Urinary bladder (tissue), 4 donors: ENCODE data around the gene TAGLN2. TPM values are rescaled to one million over a fixed set of nuclear protein-coding genes. Genes with fewer than 3 reads are reported as not detected.

Source experiments
- DNase-seq: peaks from one replicate; pipeline ENCODE4 v3.0.0-alpha.2; 2015; ENCODE audit errors: extremely low spot score
- H3K27ac ChIP-seq: one replicate; pipeline ENCODE4 v1.5.1; 2013; ENCODE audit warnings: low read depth, mild to moderate bottlenecking, moderate library complexity
- H3K36me3 ChIP-seq: one replicate; pipeline ENCODE4 v1.6.1; 2013; ENCODE audit warnings: mild to moderate bottlenecking, moderate library complexity; ENCODE audit not compliant: insufficient read depth
- H3K4me1 ChIP-seq: one replicate; pipeline ENCODE4 v1.6.1; 2013; ENCODE audit warnings: mild to moderate bottlenecking, moderate library complexity; ENCODE audit not compliant: insufficient read depth
- H3K4me3 ChIP-seq: one replicate; pipeline ENCODE4 v1.5.1; 2013; ENCODE audit warnings: low read depth, low read length
- WGBS: extraction: QIAGEN DNeasy Blood & Tissue Kit; methylation state at CpG from one replicate; pipeline ENCODE4 v1.1.7; 2013; 5-methylcytosine and 5-hydroxymethylcytosine counted together
- polyA plus RNA-seq: library from polyadenylated mRNA; stranded (reverse); fragments of 200-250 nt; gene quantifications from one replicate; pipeline ENCODE4 v1.2.3, GENCODE V29; 2013
- total RNA-seq: library from RNA; depleted of rRNA; stranded (reverse); fragments of >200 nt; gene quantifications from one replicate; pipeline ENCODE4 v1.2.3, GENCODE V29; 2014
- donor health status: healthy with polysubstance abuse.
- donor health status: healthy.

Gene TAGLN2
- total and polyA plus RNA-seq, 2 donors: 106 to 318 TPM

DNA sequence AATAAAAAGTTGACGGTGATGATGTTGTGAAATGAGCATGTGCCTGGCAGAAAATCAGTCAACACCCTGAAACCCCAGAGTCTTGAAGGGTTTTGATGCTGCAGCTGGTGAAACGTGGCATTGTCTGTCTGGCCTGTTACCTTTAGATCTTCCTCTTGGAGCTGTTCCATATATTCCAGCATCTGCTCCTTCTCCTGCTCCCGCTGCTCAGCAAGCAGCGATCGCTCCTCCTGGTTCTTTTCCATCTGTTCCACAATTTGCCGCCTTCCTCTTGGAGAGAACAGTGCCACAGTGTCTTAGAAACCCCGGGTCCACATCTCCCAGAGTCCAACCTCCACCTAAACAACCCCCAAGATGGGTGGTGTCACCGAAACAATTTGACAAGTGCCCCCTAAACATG, 41.0 kb downstream of the TAGLN2 start:
- 80% methylated on average over 8 of the region's 8 CpGs for WGBS
- Histone ChIP-seq H3K4me1 (no peaks in the 10 kb centered on the region), H3K36me3 (no peaks in the 10 kb centered on the region), H3K4me3 (no peak overlapping the region), H3K27ac (no peak overlapping the region)
- DNase-seq: no peak

DNA sequence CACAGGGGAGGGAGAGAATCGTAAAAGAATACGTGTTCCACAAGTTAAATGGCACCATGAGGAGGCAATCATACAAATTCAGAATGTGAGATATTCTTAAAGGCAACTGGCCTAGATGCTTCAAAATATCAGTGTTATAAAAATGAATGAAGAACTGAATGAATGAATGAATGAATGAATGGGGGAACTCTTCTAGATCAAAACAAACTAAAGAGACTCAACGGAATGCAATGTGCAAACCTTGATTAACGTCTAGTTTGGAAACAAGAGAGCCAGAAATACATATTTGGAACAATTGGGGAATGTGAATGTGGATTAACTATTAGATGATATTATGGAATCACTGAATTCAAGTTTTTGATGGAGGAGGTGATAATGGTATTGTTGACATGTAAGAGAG, 42.2 kb downstream of the TAGLN2 start:
- Histone ChIP-seq H3K27ac (no peak overlapping the region), H3K4me3 (no peak overlapping the region), H3K36me3 (no peaks in the 10 kb centered on the region), H3K4me1 (no peaks in the 10 kb centered on the region)
- no peak for DNase-seq
- 78% methylated on average over 4 of the region's 4 CpGs for WGBS

- no peak overlapping the region for H3K4me3 ChIP-seq
- H3K27ac ChIP-seq: no peak overlapping the region
- no peaks in the 10 kb centered on the region for H3K36me3 ChIP-seq
- 90% methylated on average over 2 of the region's 2 CpGs for WGBS
- H3K4me1 ChIP-seq: no peaks in the 10 kb centered on the region
- no peak for DNase-seq
Measured at GRCh38 chr1:159882527-159882862, 42.8 kb downstream of the TAGLN2 start.

- WGBS: 62% methylated on average over 6 of the region's 6 CpGs
- DNase-seq: peak; percentile 55
- Histone ChIP-seq H3K27ac (peak overlapping the region; percentile 59), H3K4me3 (no peak overlapping the region), H3K36me3 (no peaks in the 10 kb centered on the region), H3K4me1 (no peaks in the 10 kb centered on the region)
Measured at GRCh38 chr1:159881622-159882526, 43.4 kb downstream of the TAGLN2 start.

DNA sequence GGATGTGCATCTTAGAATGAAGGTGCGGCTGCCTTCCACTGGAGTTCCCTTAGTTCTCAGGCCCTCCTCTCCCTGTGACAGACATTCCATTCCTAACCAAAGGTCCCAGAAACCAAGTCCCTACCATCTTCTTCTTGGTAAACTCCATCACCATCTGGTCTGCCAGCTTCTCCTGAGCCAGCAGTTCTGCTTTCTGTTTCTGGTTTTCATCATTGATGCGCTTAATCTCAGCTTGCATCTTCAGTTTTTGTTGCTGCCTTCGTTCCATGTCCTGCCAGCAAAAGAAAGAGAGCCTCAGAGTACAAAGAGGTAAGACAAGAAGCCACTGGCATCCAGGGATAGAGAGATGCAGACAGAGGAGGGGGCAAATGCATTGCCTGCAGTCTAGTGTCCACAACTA, 44.9 kb downstream of the TAGLN2 start:
- DNase-seq: no peak
- Histone ChIP-seq H3K36me3 (no peaks in the 10 kb centered on the region), H3K4me1 (no peaks in the 10 kb centered on the region), H3K27ac (no peak overlapping the region), H3K4me3 (no peak overlapping the region)
- 93% methylated on average over 3 of the region's 3 CpGs for whole genome bisulfite sequencing

- WGBS: 86% methylated on average over 4 of the region's 4 CpGs
- DNase-seq: no peak
- Histone ChIP-seq H3K4me1 (no peaks in the 10 kb centered on the region), H3K36me3 (no peaks in the 10 kb centered on the region), H3K27ac (no peak overlapping the region), H3K4me3 (no peak overlapping the region)
Measured at GRCh38 chr1:159879977-159880376, 45.3 kb downstream of the TAGLN2 start.

DNA sequence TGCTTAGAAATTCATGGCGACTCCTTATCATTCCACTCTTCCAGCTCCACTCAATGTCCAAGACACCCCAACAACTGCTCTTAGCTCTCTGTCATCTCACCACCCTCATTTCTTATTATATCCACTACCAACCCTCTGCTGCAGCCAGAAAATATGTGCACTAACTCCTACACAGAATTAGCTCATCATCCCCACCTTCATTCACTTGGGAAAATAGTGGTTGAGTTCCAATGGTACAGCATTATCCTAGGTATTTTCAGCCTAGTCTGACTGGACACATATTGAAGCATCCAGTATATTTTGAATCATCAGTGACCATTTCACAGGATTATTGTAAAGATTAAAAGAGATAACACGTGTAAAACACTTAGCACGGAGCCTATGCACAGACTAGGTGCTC, 46.2 kb downstream of the TAGLN2 start:
- 82% methylated on average over 3 of the region's 3 CpGs for WGBS
- H3K36me3 ChIP-seq: no peaks in the 10 kb centered on the region
- DNase-seq: no peak
- H3K4me3 ChIP-seq: no peak overlapping the region
- H3K4me1 ChIP-seq: no peaks in the 10 kb centered on the region
- no peak overlapping the region for H3K27ac ChIP-seq

GRCh38 chr1:159877695-159878444, 47.4 kb downstream of the TAGLN2 start:
- Histone ChIP-seq H3K27ac (no peak overlapping the region), H3K36me3 (no peaks in the 10 kb centered on the region), H3K4me3 (no peak overlapping the region), H3K4me1 (no peaks in the 10 kb centered on the region)
- DNase-seq: no peak
- WGBS: 95% methylated on average over 6 of the region's 6 CpGs

DNA sequence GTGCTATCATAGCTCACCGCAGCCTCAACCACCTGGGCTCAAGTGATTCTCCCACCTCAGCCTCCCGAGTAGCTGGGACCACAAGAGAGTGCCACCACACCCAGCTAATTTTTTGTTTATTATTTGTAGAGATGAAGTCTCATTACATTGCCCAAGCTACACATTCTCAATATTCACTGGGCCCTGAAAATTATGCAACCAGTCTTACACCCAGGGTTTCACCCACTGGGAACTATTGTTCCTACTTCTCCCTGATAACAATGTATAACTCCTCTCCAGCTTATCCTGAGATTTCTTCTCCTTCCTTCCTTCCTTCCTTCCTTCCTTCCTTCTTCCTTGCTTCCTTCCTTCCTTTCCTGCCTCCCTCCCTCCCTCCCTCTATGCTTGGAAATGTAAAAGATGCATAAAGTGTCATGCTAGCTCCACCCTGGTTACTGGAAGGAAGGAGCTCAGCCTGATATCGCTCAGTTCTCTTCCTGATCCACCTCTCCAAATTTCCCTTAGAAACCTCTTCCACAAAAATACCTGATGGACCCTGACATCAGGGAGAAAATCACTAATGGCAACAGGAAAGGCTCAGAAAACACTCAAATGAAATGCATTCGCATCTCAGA, 51.7 kb downstream of the TAGLN2 start:
- H3K4me1 ChIP-seq: no peaks in the 10 kb centered on the region
- no peak overlapping the region for H3K4me3 ChIP-seq
- no peak overlapping the region for H3K27ac ChIP-seq
- DNase-seq: no peak
- whole genome bisulfite sequencing: 91% methylated on average over 4 of the region's 4 CpGs
- H3K36me3 ChIP-seq: no peaks in the 10 kb centered on the region

- Histone ChIP-seq H3K27ac (no peak overlapping the region), H3K4me3 (no peak overlapping the region), H3K36me3 (no peaks in the 10 kb centered on the region), H3K4me1 (no peaks in the 10 kb centered on the region)
- DNase-seq: no peak
- 88% methylated on average over 15 of the region's 15 CpGs for WGBS
Measured at GRCh38 chr1:159872891-159873290, 52.4 kb downstream of the TAGLN2 start.

GRCh38 chr1:159870704-159871103, 54.6 kb downstream of the TAGLN2 start:
- no peak for DNase-seq
- Histone ChIP-seq H3K36me3 (no peaks in the 10 kb centered on the region), H3K4me3 (no peak overlapping the region), H3K27ac (no peak overlapping the region), H3K4me1 (no peaks in the 10 kb centered on the region)
- 86% methylated on average over 5 of the region's 5 CpGs for WGBS

DNA sequence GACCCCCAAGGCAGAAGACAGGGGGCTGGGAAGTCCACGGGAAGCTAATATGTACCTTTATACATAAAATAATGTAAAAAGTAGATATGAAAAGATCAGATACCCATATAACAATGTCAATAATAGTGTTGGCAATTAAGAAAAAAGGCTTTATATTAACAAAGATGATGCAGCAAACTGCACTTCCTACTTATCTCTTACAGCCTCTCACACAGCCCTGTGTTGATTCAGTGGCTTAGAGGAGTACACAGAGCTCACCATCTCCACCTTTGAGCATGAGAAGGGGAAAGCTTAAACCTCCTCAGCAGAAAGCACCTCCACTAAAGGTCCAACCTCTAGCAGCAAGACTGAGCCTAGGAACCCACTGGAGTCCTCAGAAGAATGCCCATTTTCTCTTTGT, 55.7 kb downstream of the TAGLN2 start:
- no peak for DNase-seq

DNA sequence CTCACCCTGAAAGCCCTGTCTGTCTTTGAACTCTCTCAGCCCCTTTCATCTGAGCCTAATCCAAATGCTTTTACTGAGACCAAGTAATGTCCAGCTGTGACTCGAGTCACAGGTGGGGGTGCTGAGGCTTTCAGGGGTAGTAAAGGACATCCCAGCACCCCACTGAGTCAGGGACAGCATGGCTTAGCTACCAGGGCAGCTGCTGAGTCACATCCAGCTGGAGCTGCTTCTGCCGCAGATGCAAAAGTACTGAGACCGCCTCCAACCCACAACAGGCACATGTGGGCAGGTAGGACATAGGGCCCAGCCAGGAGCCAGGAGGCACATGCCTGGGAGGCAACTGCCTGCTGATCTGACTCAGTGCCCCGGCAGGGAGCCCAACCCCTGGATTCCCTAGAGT, 56.1 kb downstream of the TAGLN2 start:
- Histone ChIP-seq H3K4me3 (no peak overlapping the region), H3K4me1 (no peaks in the 10 kb centered on the region), H3K36me3 (no peaks in the 10 kb centered on the region), H3K27ac (no peak overlapping the region)
- no peak for DNase-seq
- WGBS: 42% methylated on average over 4 of the region's 4 CpGs

More for the DNA sequence above, 55.7 kb downstream of the TAGLN2 start:
- 65% methylated on average over 1 of the region's 1 CpG for WGBS
- no peaks in the 10 kb centered on the region for H3K36me3 ChIP-seq
- no peaks in the 10 kb centered on the region for H3K4me1 ChIP-seq
- no peak overlapping the region for H3K4me3 ChIP-seq
- H3K27ac ChIP-seq: no peak overlapping the region

DNA sequence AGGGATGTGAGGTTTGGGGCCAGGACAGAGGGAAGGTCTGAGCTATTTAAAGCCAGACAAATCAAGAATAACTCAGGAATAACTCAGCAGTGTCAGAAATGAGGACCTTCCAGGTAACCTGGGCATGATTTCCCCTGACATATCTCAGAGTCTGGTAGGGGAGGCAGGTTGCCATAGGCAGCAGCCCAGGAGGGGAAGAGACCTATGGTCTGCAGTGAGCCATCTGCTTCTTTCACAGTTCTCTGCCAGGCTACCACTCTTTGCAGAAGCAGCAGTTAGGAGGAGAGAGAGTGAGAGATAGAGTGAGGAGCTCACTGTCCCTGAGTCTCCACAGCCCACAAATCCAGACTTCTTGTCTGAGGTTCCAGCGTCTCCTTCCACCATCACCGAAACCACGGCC, 56.5 kb downstream of the TAGLN2 start:
- H3K4me3 ChIP-seq: no peak overlapping the region
- no peaks in the 10 kb centered on the region for H3K4me1 ChIP-seq
- 71% methylated on average over 3 of the region's 3 CpGs for WGBS
- no peak overlapping the region for H3K27ac ChIP-seq
- H3K36me3 ChIP-seq: no peaks in the 10 kb centered on the region
- no peak for DNase-seq
